WERI-Rb-1 (cell line): ENCODE data around the gene RNF130.

Source experiments
- DNase-seq: peaks from one replicate; pipeline ENCODE4 v3.0.0-alpha.2; 2020
- H3K27ac ChIP-seq: fragments of 250-450 bp; sonication (Bioruptor Pico); 2 replicates; pipeline ENCODE4 v1.5.1; 2020; ENCODE audit warnings: mild to moderate bottlenecking, moderate library complexity
- H3K27me3 ChIP-seq: fragments of 250-450 bp; sonication (Bioruptor Pico); 2 replicates; pipeline ENCODE4 v1.5.1; 2021; ENCODE audit warnings: mild to moderate bottlenecking, low read depth, moderate library complexity; ENCODE audit not compliant: insufficient read depth, severe bottlenecking
- H3K36me3 ChIP-seq: fragments of 250-450 bp; sonication (Bioruptor Pico); 2 replicates; pipeline ENCODE4 v1.5.1; 2020; ENCODE audit warnings: mild to moderate bottlenecking, moderate library complexity
- H3K4me3 ChIP-seq: 2 replicates; pipeline ENCODE4 v1.5.1; 2011; ENCODE audit warnings: low read depth, mild to moderate bottlenecking, control low read depth, low read length
- H3K9me3 ChIP-seq: fragments of 250-450 bp; sonication (Bioruptor Pico); 2 replicates; pipeline ENCODE4 v1.5.1; 2021; ENCODE audit warnings: mild to moderate bottlenecking, moderate library complexity; ENCODE audit not compliant: severe bottlenecking
- TF ChIP-seq, protein P1 (sequence below): IDR thresholded peaks from 2 replicates; pipeline ENCODE4 v1.5.1; 2011; ENCODE audit warnings: low read depth, mild to moderate bottlenecking, control low read depth, inconsistent platforms, low read length

The RNF130 gene

DNA sequence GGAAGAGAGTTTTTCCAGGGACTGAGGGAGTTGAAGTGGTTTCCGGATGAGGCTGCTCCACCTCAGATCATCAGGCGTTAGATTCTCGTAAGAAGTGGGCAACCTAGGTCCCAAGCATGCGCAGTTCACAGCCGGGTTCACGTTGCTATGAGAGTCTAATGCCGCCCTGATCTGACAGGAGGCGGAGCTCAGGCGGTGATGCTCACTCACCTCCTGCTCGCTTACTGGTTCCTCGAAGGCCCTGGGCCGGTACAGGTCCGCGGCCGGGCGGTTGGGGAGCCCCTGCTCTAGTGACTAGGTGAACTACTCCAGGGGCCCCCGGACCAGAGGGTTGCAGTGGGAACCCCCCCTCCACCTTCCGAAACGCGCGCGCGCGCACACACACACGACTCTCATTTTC, 997 bp upstream of the RNF130 start:
- Histone ChIP-seq H3K36me3 (no peaks in the 10 kb centered on the region; the same call in 1 of the 2 replicates), H3K27me3 (no peaks in the 10 kb centered on the region), H3K27ac (no peak overlapping the region), H3K9me3 (peaks cover 8% of the 10 kb centered on the region), H3K4me3 (no peak overlapping the region)
- TF ChIP-seq, protein P1, sequence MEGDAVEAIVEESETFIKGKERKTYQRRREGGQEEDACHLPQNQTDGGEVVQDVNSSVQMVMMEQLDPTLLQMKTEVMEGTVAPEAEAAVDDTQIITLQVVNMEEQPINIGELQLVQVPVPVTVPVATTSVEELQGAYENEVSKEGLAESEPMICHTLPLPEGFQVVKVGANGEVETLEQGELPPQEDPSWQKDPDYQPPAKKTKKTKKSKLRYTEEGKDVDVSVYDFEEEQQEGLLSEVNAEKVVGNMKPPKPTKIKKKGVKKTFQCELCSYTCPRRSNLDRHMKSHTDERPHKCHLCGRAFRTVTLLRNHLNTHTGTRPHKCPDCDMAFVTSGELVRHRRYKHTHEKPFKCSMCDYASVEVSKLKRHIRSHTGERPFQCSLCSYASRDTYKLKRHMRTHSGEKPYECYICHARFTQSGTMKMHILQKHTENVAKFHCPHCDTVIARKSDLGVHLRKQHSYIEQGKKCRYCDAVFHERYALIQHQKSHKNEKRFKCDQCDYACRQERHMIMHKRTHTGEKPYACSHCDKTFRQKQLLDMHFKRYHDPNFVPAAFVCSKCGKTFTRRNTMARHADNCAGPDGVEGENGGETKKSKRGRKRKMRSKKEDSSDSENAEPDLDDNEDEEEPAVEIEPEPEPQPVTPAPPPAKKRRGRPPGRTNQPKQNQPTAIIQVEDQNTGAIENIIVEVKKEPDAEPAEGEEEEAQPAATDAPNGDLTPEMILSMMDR, result no peak
- DNase-seq, result no peak

DNA sequence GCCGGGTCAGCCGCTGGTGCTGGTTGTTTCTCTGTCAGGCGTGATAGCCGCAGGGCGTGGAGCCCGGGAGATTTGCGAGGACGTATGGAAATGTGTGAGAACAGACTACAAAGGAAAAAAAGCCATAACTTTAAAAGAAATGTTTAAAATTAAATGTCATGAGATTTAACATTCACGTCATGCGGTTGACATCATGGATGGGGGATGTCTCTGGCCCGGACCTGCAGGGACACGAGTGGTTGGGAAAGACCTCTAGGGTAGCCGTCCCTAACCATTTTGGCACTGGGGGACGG, 643 bp upstream of the RNF130 start:
- TF ChIP-seq, protein P1, result no peak
- DNase-seq, result no peak
- peaks cover 8% of the 10 kb centered on the region for H3K9me3 ChIP-seq
- peak overlapping the region; percentile 97 for H3K27ac ChIP-seq
- no peaks in the 10 kb centered on the region for H3K27me3 ChIP-seq
- H3K4me3 ChIP-seq, result no peak overlapping the region
- H3K36me3 ChIP-seq, result no peaks in the 10 kb centered on the region; the same call in 1 of the 2 replicates

DNA sequence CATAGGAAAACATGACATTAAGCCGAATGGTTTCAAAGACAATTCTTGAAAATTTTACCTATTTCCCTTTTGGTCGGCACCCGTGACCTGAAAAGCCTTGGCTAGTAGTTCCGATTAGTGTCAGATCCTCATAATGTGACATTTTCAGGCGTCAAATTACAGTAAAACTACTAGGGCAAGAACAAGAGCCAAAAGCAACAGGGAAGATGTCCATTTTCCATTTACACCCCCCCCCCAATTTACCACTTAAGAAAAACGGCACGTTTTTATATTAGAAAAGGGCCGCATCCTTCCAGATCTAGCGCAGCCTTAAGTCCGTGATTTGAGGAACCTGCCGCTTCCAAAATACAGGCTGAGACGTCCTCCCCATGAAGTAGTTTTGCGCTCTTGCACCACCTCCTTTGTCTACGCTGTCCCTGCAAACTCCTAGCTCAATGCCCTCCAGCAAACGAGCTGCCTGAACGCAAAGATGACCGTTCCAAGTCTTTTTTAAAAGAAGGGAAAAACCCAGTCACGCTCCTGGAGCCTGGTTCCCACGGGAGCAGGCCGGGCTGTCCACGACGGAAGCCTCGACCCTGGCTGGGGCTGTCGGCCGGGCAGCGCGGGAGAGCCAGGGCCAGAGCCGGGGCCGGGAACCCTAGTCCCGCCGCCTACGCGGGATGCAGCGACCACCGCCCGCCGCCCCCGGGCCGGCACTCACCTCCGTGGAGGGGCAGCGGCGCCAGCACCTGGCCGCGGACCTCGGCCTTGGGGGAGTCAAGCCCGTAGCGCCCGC, 616 bp downstream of the RNF130 start:
- H3K9me3 ChIP-seq, result peaks cover 8% of the 10 kb centered on the region
- DNase-seq, result no peak
- no peaks in the 10 kb centered on the region; the same call in 1 of the 2 replicates for H3K36me3 ChIP-seq
- TF ChIP-seq, protein P1, result no peak
- H3K4me3 ChIP-seq, result peak overlapping the region; percentile 79
- peak overlapping the region; percentile 97 for H3K27ac ChIP-seq
- no peaks in the 10 kb centered on the region for H3K27me3 ChIP-seq

DNA sequence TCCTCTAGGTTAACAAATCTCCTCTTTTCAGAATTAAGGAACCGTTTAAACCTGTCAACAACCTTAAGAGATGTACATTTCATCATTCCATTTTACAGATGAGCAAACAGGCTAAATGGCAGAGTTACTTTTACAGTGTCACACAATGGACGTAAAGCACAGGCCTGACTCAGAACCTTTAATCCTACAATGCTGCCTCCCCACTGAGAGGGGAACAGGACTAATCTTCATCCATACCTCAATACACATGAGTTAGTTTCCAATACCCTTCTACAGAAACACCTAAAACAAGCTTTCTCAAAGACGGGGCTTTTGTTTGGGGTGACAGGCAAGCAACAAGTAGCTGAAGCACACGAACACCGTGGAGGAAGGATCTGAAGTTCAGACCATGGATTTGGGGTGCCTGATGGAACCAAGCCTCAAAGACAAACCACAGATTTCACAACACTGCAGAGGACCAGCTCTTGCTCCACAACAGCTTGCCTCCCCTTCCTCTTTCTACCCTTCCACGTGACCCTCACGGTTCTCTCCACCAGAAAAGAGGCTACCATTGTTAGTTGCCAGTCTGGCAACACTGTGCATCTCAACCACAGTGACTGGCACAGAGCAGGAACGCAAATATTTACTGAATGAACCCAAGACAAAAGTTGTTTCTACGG, 1.8 kb downstream of the RNF130 start:
- no peaks in the 10 kb centered on the region for H3K27me3 ChIP-seq
- H3K36me3 ChIP-seq, result no peaks in the 10 kb centered on the region; the same call in 1 of the 2 replicates
- H3K9me3 ChIP-seq, result peaks cover 8% of the 10 kb centered on the region
- H3K27ac ChIP-seq, result peak overlapping the region; percentile 97
- DNase-seq, result peak; percentile 23
- TF ChIP-seq, protein P1, result no peak
- H3K4me3 ChIP-seq, result peak overlapping the region; percentile 79

DNA sequence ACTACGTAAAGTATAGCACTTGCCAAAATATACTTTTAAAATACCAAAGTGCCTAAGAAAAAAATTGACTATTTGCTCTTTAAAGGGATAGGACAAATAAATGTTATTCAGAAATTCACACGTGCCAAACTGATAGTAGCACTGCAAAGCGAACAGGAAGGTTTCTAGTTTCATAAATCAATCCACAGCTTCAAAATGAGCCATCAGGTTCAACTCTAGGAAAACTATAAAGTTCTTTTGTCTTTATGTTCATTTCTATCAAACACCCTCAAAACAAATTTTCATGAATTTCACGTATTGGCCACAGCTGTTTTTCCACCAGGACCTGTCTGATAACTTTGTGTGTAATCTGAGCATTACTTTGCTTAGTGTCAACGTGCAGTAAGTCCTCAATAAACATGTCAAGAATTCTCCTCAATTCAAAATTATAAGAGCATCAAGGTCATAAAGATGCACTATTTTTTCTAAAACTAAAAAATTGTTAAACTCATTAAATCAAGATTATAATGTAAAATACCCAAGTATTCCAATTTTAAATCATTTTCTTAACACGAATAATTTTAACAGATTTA, 3.0 kb downstream of the RNF130 start:
- Histone ChIP-seq H3K9me3 (peaks cover 8% of the 10 kb centered on the region), H3K27me3 (no peaks in the 10 kb centered on the region), H3K4me3 (no peak overlapping the region), H3K27ac (peak overlapping the region; percentile 97), H3K36me3 (no peaks in the 10 kb centered on the region; the same call in 1 of the 2 replicates)
- TF ChIP-seq, protein P1, result no peak
- DNase-seq, result no peak
